ENCODE measurements around the gene MSTN.

The MSTN gene

DNA sequence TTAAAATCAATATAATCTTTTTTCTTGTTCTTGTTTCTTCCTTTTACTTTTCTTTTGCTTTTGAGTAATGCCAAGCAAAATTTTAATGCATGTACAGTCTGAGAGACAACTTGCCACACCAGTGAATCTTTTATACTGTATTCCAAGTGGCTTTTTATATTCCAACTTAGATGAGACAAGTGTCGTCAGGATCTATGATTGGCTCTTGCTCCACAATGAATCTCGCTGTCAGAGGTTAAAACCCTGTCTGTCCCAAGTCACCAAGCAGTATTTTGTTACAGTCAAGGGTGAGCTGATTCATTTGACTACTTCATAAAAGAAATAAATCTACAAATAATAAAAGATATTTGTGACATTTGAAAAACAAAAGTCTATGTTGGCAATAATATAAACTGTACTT is at the start of gene MSTN:
MSTN (minus strand) TSS at position 129 of the 400 bp plus-strand sequence. CDS start 133 bp downstream, outside the sequence.
- Mint-ChIP-seq H3K36me3 (ENCODE audit: low read depth) (no peaks in the 10 kb centered on the region), H3K4me3 (no peak within 1 kb of the TSS), H3K27me3 (no peaks in the 10 kb centered on the region), H3K27ac (no peak within 1 kb of the TSS), H3K9me3 (no peaks in the 10 kb centered on the region), H3K4me1 (ENCODE audit: low read depth) (no peaks in the 10 kb centered on the region)

DNA sequence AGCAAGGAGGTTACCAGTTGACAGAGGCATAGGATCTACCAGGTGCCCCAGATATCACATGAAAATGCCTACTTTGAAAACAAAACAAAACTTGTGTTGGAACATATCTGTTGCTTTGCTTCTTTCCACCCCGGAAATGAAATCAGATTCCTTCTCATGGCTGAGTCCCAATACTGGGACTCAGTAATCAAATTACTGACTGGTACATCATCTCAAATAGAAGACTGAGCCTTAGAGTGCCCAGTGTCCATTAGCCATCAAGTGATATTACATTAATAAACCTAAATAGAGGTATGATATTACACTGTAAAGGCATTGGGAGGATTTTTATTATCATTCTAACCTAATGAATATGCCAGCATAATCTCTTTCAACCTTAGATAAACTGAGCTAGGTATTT is 48.6 kb upstream of the MSTN start:
- H3K4me1 Mint-ChIP-seq (ENCODE audit: low read depth), result no peaks in the 10 kb centered on the region
- H3K4me3 Mint-ChIP-seq, result no peak overlapping the region
- peaks cover 4% of the 10 kb centered on the region for H3K27me3 Mint-ChIP-seq
- H3K9me3 Mint-ChIP-seq, result peaks cover 4% of the 10 kb centered on the region
- H3K36me3 Mint-ChIP-seq (ENCODE audit: low read depth), result no peaks in the 10 kb centered on the region
- H3K27ac Mint-ChIP-seq, result no peak overlapping the region

DNA sequence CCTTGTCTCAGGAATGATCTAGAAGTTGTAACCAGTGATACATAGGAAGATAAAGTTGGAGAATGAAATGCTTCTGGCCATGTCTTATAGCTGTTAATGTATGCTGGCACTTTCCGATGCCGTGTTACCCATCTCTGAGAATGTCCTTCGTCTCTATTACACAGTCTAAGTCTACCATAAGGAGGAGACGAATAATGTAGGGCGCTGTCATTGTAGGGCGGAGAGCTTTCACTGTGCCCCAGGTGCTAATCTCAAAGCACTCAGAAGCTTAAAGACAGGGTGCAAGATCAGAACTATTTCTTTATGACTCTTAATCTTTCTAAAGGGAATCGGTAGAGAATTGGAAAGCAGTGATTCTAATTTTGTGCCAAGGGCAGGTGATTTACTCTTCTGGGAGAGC is 48.2 kb upstream of the MSTN start:
- H3K4me3 Mint-ChIP-seq, result no peak overlapping the region
- H3K27ac Mint-ChIP-seq, result no peak overlapping the region
- H3K4me1 Mint-ChIP-seq (ENCODE audit: low read depth), result no peaks in the 10 kb centered on the region
- peaks cover 2% of the 10 kb centered on the region for H3K9me3 Mint-ChIP-seq
- H3K36me3 Mint-ChIP-seq (ENCODE audit: low read depth), result no peaks in the 10 kb centered on the region
- peaks cover 4% of the 10 kb centered on the region for H3K27me3 Mint-ChIP-seq

DNA sequence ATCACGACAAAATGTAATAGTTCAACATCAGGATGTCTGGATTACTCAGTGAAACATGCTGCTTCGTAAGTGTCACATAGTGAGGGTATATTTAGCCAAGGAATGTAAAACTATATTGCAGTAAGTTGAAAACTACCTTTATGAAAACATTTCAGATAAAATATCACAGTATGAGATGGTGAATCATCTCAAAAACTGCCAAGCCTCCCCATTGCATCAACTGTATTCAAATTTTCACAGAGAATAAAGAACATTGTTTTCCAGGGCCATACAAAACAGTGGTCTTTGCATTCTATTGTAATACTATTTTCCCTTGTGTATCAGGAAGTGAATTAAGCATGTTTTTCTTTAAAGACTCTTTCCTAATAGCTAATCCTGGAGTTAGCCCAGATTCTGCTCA is 47.6 kb upstream of the MSTN start:
- peaks cover 9% of the 10 kb centered on the region for H3K27me3 Mint-ChIP-seq
- no peaks in the 10 kb centered on the region for H3K9me3 Mint-ChIP-seq
- H3K4me1 Mint-ChIP-seq (ENCODE audit: low read depth), result no peaks in the 10 kb centered on the region
- H3K36me3 Mint-ChIP-seq (ENCODE audit: low read depth), result no peaks in the 10 kb centered on the region
- H3K27ac Mint-ChIP-seq, result no peak overlapping the region
- H3K4me3 Mint-ChIP-seq, result no peak overlapping the region

DNA sequence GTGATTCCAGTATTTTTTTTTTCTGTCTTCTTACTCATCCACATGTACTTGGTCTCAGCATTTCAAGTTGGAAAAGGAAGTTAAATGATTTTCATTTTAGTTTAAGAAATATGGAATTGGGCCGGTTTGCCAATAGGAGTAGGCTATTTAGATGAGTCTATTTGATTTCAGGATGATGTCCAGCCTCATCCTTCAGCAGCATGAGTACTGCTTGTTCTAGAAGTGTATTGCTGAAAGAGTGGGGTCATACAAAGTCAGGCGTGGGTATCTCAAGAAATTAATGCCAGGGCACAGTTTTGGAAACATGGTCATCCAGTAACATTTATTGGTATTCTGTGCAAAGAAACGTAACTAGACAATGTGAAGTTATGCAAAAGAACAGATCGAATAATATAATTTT is 44.9 kb upstream of the MSTN start:
- Mint-ChIP-seq H3K4me1 (ENCODE audit: low read depth) (no peaks in the 10 kb centered on the region), H3K9me3 (no peaks in the 10 kb centered on the region), H3K27ac (no peak overlapping the region), H3K4me3 (no peak overlapping the region), H3K27me3 (peaks cover 5% of the 10 kb centered on the region), H3K36me3 (ENCODE audit: low read depth) (no peaks in the 10 kb centered on the region)

DNA sequence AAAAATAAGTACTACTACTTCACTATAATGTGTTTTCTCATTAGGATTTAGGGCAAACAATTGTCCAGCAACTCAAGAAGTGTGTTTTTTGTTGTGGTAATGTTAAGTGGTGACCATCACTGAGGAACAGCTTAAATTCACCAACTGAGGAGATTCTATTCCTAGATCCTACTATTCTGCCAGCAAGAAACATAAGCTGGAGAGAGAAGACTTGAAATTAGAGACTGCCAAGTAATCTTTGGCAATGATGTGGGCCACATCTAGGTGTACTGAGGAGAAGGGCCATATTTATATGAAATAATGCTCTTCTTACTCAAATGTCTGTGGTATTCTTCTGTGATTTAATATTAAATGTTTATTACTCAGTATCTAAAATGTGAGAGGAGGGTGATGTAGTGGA is 44.3 kb upstream of the MSTN start:
- no peaks in the 10 kb centered on the region for H3K4me1 Mint-ChIP-seq (ENCODE audit: low read depth)
- no peaks in the 10 kb centered on the region for H3K36me3 Mint-ChIP-seq (ENCODE audit: low read depth)
- no peak overlapping the region for H3K4me3 Mint-ChIP-seq
- peaks cover 11% of the 10 kb centered on the region for H3K27me3 Mint-ChIP-seq
- H3K27ac Mint-ChIP-seq, result no peak overlapping the region
- H3K9me3 Mint-ChIP-seq, result peaks cover 2% of the 10 kb centered on the region

DNA sequence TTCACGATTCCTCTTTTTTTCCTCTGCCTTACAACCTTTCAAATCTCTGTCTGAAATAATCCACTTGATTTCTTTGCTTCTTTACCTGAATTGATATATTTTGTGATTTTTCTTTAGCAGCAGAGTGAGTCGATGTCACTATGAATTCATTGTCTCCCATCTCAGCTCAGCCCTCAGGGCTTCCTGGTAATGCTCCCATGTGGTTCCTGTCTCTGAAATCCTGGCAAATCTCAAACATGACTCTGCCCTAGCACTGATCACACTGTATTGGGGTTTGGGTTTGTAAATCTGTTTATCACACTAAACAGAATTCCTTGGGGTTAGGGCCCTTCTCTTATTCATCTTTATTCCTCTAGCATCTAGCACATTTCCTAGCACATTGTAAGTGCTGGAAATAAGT is 43.0 kb upstream of the MSTN start:
- H3K36me3 Mint-ChIP-seq (ENCODE audit: low read depth), result no peaks in the 10 kb centered on the region
- H3K9me3 Mint-ChIP-seq, result peaks cover 4% of the 10 kb centered on the region
- no peaks in the 10 kb centered on the region for H3K4me1 Mint-ChIP-seq (ENCODE audit: low read depth)
- H3K27me3 Mint-ChIP-seq, result peaks cover 13% of the 10 kb centered on the region
- no peak overlapping the region for H3K4me3 Mint-ChIP-seq
- no peak overlapping the region for H3K27ac Mint-ChIP-seq

DNA sequence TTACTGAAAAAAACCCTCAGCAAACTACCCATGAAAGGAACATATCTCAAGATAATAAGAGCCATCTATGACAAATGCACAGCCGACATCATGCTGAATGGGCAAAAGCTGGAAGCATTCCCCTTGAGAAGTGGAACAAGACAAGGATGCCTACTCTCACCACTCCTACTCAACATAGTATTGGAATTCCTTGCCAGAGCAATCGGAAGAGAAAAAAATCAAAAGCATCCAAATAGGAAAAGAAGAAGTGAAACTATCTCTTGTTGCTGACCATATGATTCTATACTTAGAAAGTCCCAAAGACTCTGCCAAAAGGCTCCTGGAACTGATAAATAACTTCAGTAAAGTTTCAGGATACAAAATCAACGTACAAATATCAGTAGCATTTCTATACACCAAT is 40.6 kb upstream of the MSTN start:
- Mint-ChIP-seq H3K9me3 (peaks cover 10% of the 10 kb centered on the region), H3K36me3 (ENCODE audit: low read depth) (no peaks in the 10 kb centered on the region), H3K27ac (no peak overlapping the region), H3K4me1 (ENCODE audit: low read depth) (no peaks in the 10 kb centered on the region), H3K27me3 (peaks cover 13% of the 10 kb centered on the region), H3K4me3 (no peak overlapping the region)

DNA sequence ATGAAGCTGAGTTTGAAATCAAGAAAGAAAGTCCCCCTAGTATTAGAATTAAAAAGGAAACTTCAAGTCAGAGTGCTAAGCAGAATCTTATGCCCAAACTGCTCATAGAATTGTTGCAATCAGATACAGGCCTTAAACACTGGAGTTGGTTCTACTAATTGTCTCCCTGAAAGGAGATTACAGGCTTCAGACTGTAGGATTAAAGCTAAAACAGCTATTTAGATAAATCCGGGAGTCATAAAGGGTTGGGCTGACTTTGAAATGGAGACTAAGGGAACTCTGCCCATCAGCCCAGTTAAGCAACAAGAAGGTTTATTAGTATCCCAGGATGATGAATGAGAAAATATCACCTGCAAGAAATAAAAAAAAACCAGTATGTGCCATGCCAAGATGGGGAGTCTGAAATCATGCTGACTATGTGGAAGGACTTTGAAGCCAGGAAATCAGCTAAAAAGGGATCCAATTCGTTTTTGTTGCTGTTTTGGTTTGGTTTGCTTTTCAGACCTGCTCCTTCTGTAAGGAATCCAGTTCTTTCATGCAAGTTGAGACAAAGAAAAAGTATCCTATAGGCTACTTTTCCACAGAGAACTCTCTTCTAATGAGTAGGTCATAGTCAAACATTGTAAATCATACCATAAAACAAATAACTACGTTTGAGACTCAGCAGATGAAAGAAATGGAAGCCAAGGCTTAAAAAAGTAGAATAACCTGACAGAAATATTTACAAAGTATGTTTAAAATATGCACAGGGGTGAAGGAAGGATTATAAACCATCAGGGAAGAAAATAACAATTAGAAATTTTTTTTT is 37.6 kb upstream of the MSTN start:
- Mint-ChIP-seq H3K4me3 (no peak overlapping the region), H3K36me3 (ENCODE audit: low read depth) (no peaks in the 10 kb centered on the region), H3K4me1 (ENCODE audit: low read depth) (no peaks in the 10 kb centered on the region), H3K27ac (no peak overlapping the region), H3K27me3 (peaks cover 8% of the 10 kb centered on the region), H3K9me3 (peaks cover 10% of the 10 kb centered on the region)

DNA sequence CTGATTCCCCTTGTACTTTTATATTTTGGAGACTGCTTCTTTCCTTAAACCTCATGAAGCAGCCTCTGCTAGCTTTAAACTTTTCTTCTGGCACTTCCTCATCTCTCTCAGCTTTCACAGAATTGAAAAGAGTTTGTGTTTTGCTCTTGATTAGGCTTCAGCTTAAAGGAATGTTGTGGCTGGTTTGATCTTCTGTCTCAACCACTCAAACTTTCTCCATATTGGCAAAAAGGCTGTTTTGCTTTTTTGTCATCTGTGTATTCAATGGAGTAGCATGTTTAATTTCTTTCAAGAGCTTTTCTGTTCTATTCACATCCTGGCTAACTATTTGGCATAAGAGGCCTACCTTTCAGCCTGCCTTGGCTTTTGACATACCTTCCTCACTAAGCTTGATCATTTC is 36.3 kb upstream of the MSTN start:
- no peaks in the 10 kb centered on the region for H3K36me3 Mint-ChIP-seq (ENCODE audit: low read depth)
- peaks cover 10% of the 10 kb centered on the region for H3K9me3 Mint-ChIP-seq
- H3K4me1 Mint-ChIP-seq (ENCODE audit: low read depth), result no peaks in the 10 kb centered on the region
- H3K27ac Mint-ChIP-seq, result no peak overlapping the region
- no peak overlapping the region for H3K4me3 Mint-ChIP-seq
- peaks cover 8% of the 10 kb centered on the region for H3K27me3 Mint-ChIP-seq

DNA sequence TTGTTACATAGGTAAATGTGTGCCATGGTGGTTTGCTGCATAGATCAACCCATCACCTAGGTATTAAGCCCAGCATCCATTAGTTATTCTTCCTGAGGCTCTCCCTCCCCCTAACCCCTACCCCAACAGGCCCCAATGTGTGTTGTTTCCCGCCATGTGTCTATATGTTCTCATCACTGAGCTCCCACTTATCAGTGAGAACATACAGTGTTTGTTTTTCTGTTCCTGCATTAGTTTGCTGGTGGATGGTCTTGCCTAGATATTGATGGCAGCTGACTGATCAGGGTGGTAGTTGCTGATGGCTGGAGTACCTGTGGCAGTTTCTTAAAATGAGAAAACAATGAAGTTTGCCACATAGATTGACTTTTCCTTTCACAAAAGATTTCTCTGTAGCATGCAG is 34.6 kb upstream of the MSTN start:
- no peaks in the 10 kb centered on the region for H3K4me1 Mint-ChIP-seq (ENCODE audit: low read depth)
- no peak overlapping the region for H3K4me3 Mint-ChIP-seq
- no peaks in the 10 kb centered on the region for H3K36me3 Mint-ChIP-seq (ENCODE audit: low read depth)
- no peak overlapping the region for H3K27ac Mint-ChIP-seq
- H3K27me3 Mint-ChIP-seq, result peaks cover 5% of the 10 kb centered on the region
- peaks cover 10% of the 10 kb centered on the region for H3K9me3 Mint-ChIP-seq

DNA sequence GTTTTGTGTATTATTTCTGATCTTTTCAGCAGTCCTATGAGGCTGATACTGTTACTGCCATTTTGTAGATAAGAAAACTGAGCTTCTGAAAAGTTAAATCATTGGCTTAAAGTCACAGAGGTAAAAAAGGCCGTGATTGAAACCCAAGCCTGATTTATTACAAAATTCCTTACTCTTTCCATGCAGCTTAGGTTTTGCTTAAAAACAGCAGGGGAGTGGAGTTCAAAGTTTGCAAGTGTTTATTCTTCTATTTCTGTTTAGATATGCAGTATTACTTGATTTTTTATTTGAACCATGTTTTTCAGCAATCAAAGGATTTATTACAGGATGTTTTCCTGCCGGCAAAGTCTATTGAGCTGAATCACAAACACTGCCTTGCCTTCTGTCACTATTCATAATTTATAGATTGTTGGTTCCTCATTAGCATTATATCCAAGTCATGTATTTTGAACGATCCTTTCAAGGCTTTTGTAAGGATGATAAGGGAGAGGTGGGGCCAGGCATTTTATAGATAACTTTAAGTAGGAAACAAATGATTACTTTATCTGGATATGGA is 31.9 kb upstream of the MSTN start:
- H3K27ac Mint-ChIP-seq, result no peak overlapping the region
- H3K27me3 Mint-ChIP-seq, result no peaks in the 10 kb centered on the region
- no peaks in the 10 kb centered on the region for H3K4me1 Mint-ChIP-seq (ENCODE audit: low read depth)
- H3K4me3 Mint-ChIP-seq, result no peak overlapping the region
- H3K36me3 Mint-ChIP-seq (ENCODE audit: low read depth), result no peaks in the 10 kb centered on the region
- H3K9me3 Mint-ChIP-seq, result peaks cover 7% of the 10 kb centered on the region

DNA sequence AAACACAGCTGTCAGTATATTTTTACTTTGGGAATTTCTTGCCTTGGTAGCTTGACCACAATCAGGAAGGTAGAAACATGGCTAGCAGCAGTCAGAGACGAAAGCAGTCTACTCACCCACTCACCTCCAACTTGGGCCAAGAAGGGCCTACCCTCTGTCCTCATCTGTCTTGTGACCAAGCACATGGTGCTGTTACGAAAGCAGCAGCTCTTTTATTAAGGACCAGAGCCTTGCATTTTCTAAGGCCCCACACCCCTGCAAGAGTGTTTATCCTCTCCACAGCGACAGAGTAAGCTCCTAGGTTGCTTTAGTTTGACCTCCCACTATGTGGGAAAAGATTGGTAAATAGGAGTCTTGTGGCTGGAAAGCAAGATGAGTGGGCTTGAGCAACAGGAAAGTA is 31.3 kb upstream of the MSTN start:
- Mint-ChIP-seq H3K4me1 (ENCODE audit: low read depth) (no peaks in the 10 kb centered on the region), H3K36me3 (ENCODE audit: low read depth) (no peaks in the 10 kb centered on the region), H3K4me3 (no peak overlapping the region), H3K9me3 (peaks cover 2% of the 10 kb centered on the region), H3K27me3 (no peaks in the 10 kb centered on the region), H3K27ac (no peak overlapping the region)

DNA sequence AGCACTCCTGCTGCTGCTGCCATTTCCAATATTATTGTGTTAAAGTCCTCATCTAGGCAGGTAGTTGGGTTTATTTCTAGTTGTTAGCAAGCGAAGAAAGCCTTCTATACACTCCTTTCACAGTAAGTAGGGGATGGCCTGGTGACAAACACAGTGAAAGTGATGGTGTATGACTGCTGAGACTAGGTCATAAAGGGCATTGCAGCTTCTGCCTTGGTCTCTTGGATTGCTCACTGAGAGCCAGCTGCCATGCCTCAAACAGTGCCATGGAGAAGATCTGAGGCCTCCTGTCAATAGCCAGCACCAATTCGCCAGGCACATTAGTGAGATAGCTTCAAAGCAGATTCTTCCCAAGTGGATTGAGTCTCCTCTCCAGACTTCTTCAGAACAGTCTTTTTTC is 27.6 kb upstream of the MSTN start:
- no peaks in the 10 kb centered on the region for H3K9me3 Mint-ChIP-seq
- H3K36me3 Mint-ChIP-seq (ENCODE audit: low read depth), result no peaks in the 10 kb centered on the region
- no peak overlapping the region for H3K4me3 Mint-ChIP-seq
- no peak overlapping the region for H3K27ac Mint-ChIP-seq
- H3K4me1 Mint-ChIP-seq (ENCODE audit: low read depth), result no peaks in the 10 kb centered on the region
- no peaks in the 10 kb centered on the region for H3K27me3 Mint-ChIP-seq

DNA sequence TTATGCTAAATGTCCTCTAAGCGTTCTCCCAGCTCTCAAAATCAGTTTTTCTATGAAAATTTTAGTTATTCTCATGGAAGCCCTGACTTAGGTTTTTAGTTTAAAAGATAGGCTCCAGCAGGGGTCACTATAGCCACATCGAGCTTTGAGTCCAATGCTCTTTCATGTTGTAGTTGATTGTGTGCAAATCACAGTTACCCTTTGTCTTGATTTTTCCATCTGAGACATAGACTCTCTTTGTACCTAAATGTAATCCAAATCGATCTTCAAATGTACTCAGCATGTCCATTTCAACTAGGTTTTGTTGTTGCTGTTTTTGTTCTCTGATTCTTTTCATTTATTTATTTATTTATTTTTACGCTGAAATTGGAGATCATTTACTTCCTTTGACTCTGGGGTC is 26.4 kb upstream of the MSTN start:
- no peak overlapping the region for H3K27ac Mint-ChIP-seq
- no peaks in the 10 kb centered on the region for H3K36me3 Mint-ChIP-seq (ENCODE audit: low read depth)
- no peaks in the 10 kb centered on the region for H3K9me3 Mint-ChIP-seq
- no peak overlapping the region for H3K4me3 Mint-ChIP-seq
- H3K4me1 Mint-ChIP-seq (ENCODE audit: low read depth), result no peaks in the 10 kb centered on the region
- no peaks in the 10 kb centered on the region for H3K27me3 Mint-ChIP-seq

DNA sequence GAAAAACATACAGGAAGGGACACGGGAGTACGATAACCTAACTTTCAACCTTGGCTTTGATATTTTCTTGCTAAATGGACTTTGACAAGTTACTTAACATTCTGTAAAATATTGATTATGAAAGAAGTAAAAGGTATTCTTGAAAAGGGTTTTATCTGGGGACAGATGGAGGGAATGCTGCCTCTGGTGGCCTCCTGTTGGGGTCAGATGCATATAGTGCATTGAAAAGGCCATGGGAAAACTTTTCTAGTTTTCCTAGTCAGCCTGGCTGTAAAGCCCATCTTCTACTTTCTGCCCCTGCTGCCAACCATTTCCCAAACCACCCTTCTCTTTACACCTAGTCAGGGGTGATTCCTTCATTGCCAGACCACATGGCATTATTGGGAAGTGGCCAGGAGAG is 22.2 kb upstream of the MSTN start:
- no peak overlapping the region for H3K27ac Mint-ChIP-seq
- H3K27me3 Mint-ChIP-seq, result no peaks in the 10 kb centered on the region
- no peak overlapping the region for H3K4me3 Mint-ChIP-seq
- no peaks in the 10 kb centered on the region for H3K4me1 Mint-ChIP-seq (ENCODE audit: low read depth)
- no peaks in the 10 kb centered on the region for H3K36me3 Mint-ChIP-seq (ENCODE audit: low read depth)
- H3K9me3 Mint-ChIP-seq, result no peaks in the 10 kb centered on the region

Data from stimulated activated naive CD8-positive, alpha-beta T cell treated with anti-CD3 and anti-CD28 coated beads, Interleukin-15, Interleukin-2, amounts not matched to agents 100 ng/mL and 50 ng/mL, for 24 hours (primary cell).